ENCODE measurements around the gene CDK14.

Gene CDK14

GRCh38 chr7:90668992-90669391, 72.9 kb downstream of the CDK14 start:
- H3K36me3 ChIP-seq (ENCODE audit: insufficient read depth, low read length): no peaks in the 10 kb centered on the region
- H3K79me2 ChIP-seq (ENCODE audit: insufficient read depth, low read length): no peaks in the 10 kb centered on the region
- H3K9me3 ChIP-seq (ENCODE audit: insufficient read depth, low read depth, low read length): no peaks in the 10 kb centered on the region
- H3K9ac ChIP-seq (ENCODE audit: low read depth, low read length, poor library complexity, severe bottlenecking): no peak overlapping the region
- no peak overlapping the region for H3K4me3 ChIP-seq (ENCODE audit: low read length, poor library complexity, severe bottlenecking)
- no peaks in the 10 kb centered on the region for H4K20me1 ChIP-seq (ENCODE audit: insufficient read depth, low read length, poor library complexity, severe bottlenecking)
- H3F3A ChIP-seq (ENCODE audit: low read depth): no peaks in the 10 kb centered on the region
- H3K4me1 ChIP-seq (ENCODE audit: insufficient read depth, low read length, poor library complexity, severe bottlenecking): no peaks in the 10 kb centered on the region
- H3K9me2 ChIP-seq (replicated peaks; ENCODE audit: low read depth, low read length): no peaks in the 10 kb centered on the region
- H3K27me3 ChIP-seq (ENCODE audit: insufficient read depth, low read length, poor library complexity, severe bottlenecking): no peaks in the 10 kb centered on the region
- no peak overlapping the region for H2AFZ ChIP-seq (ENCODE audit: low read length)
- TF ChIP-seq CTCF (conservative IDR thresholded peaks at IDR 0.05; ENCODE audit: low read length) (no peak), EZH2phosphoT487 (IDR thresholded peaks at IDR 0.05; ENCODE audit: borderline replicate concordance) (no peak)
- H3K4me2 ChIP-seq (ENCODE audit: low read depth, low read length, poor library complexity, severe bottlenecking): no peak overlapping the region

GRCh38 chr7:90669492-90669891, 73.4 kb downstream of the CDK14 start:
- no peaks in the 10 kb centered on the region for H3K9me3 ChIP-seq (ENCODE audit: insufficient read depth, low read depth, low read length)
- H3K9me2 ChIP-seq (replicated peaks; ENCODE audit: low read depth, low read length): no peaks in the 10 kb centered on the region
- no peaks in the 10 kb centered on the region for H3K27me3 ChIP-seq (ENCODE audit: insufficient read depth, low read length, poor library complexity, severe bottlenecking)
- TF ChIP-seq CTCF (conservative IDR thresholded peaks at IDR 0.05; ENCODE audit: low read length) (no peak), EZH2phosphoT487 (IDR thresholded peaks at IDR 0.05; ENCODE audit: borderline replicate concordance) (no peak)
- H3K4me2 ChIP-seq (ENCODE audit: low read depth, low read length, poor library complexity, severe bottlenecking): no peak overlapping the region
- H3K4me3 ChIP-seq (ENCODE audit: low read length, poor library complexity, severe bottlenecking): no peak overlapping the region
- no peak overlapping the region for H3K9ac ChIP-seq (ENCODE audit: low read depth, low read length, poor library complexity, severe bottlenecking)
- no peaks in the 10 kb centered on the region for H3K4me1 ChIP-seq (ENCODE audit: insufficient read depth, low read length, poor library complexity, severe bottlenecking)
- H3F3A ChIP-seq (ENCODE audit: low read depth): no peaks in the 10 kb centered on the region
- no peaks in the 10 kb centered on the region for H3K36me3 ChIP-seq (ENCODE audit: insufficient read depth, low read length)
- H4K20me1 ChIP-seq (ENCODE audit: insufficient read depth, low read length, poor library complexity, severe bottlenecking): no peaks in the 10 kb centered on the region
- no peaks in the 10 kb centered on the region for H3K79me2 ChIP-seq (ENCODE audit: insufficient read depth, low read length)
- no peak overlapping the region for H2AFZ ChIP-seq (ENCODE audit: low read length)

- Histone ChIP-seq H3K9me3 (ENCODE audit: insufficient read depth, low read depth, low read length) (no peaks in the 10 kb centered on the region), H2AFZ (ENCODE audit: low read length) (no peak overlapping the region), H3K9ac (ENCODE audit: low read depth, low read length, poor library complexity, severe bottlenecking) (no peak overlapping the region), H3F3A (ENCODE audit: low read depth) (no peaks in the 10 kb centered on the region), H3K4me1 (ENCODE audit: insufficient read depth, low read length, poor library complexity, severe bottlenecking) (no peaks in the 10 kb centered on the region), H4K20me1 (ENCODE audit: insufficient read depth, low read length, poor library complexity, severe bottlenecking) (no peaks in the 10 kb centered on the region), H3K4me2 (ENCODE audit: low read depth, low read length, poor library complexity, severe bottlenecking) (no peak overlapping the region), H3K9me2 (replicated peaks; ENCODE audit: low read depth, low read length) (no peaks in the 10 kb centered on the region), H3K4me3 (ENCODE audit: low read length, poor library complexity, severe bottlenecking) (no peak overlapping the region), H3K27me3 (ENCODE audit: insufficient read depth, low read length, poor library complexity, severe bottlenecking) (no peaks in the 10 kb centered on the region), H3K36me3 (ENCODE audit: insufficient read depth, low read length) (no peaks in the 10 kb centered on the region), H3K79me2 (ENCODE audit: insufficient read depth, low read length) (no peaks in the 10 kb centered on the region)
- no peak for TF ChIP-seq EZH2phosphoT487 (IDR thresholded peaks at IDR 0.05; ENCODE audit: borderline replicate concordance)
- no peak for TF ChIP-seq CTCF (conservative IDR thresholded peaks at IDR 0.05; ENCODE audit: low read length)
Observed at GRCh38 chr7:90671571-90671970, 75.5 kb downstream of the CDK14 start.

Measured in Loucy (cell line).